Esophagus muscularis mucosa (tissue), 4 donors: ENCODE measurements around the gene TMEM126A.
"Not testable (repeated sequence)": the region's sequence is repeated elsewhere in the genome, so short reads cannot be mapped to it uniquely, and the experiment has no call there.

Experiments
- CTCF ChIP-seq, 3 experiments: fragments of 200-600 bp in 2 of 3; fragments of 450-650 bp in 1 of 3; sonication (generic) in 2 of 3; IDR thresholded peaks; one replicate each; pipeline ENCODE4 v1.5.1; 2017 to 2019; ENCODE audit warnings: antibody characterized with exemption in 3 of 3, mild to moderate bottlenecking in 2 of 3, moderate library complexity in 1 of 3
- EP300 ChIP-seq: sonication (generic); formaldehyde crosslinking; IDR thresholded peaks from one replicate; pipeline ENCODE4 v1.6.1; 2017; ENCODE audit warnings: antibody characterized with exemption
- POLR2A ChIP-seq: fragments of 450-650 bp; IDR thresholded peaks from one replicate; pipeline ENCODE4 v1.6.1; 2017; ENCODE audit warnings: antibody characterized with exemption, moderate library complexity, mild to moderate bottlenecking, low read depth
- POLR2AphosphoS5 ChIP-seq, 2 donors: sonication (generic); formaldehyde crosslinking; IDR thresholded peaks; one replicate each; pipeline ENCODE4 v1.6.1; 2017; ENCODE audit warnings: antibody characterized with exemption in 2 of 2

DNA sequence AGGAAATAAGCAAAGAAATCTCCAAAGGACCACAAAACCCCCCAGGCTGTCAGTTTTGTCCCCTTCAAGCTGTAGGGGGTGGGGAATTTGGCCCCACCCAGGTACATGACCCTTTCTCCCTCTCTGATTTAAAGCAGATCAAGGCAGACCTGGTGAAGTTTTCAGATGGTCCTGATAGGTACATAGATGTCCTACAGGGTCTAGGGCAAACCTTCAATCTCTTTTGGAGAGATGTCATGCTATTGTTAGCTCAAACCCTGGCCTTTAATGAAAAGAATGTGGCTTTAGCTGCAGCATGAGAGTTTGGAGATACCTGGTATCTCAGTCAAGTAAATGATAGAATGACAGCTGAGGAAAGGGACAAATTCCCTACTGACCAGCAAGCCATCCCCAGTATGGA, 39.1 kb upstream of the TMEM126A start:
- TF ChIP-seq CTCF (IDR thresholded peaks at IDR 0.05); POLR2A; POLR2AphosphoS5 (IDR thresholded peaks at IDR 0.05); EP300: not testable (repeated sequence)
